RWPE1 (cell line): ENCODE measurements around the gene HMCN2.

Experiments used
- CTCF ChIA-PET: fragments of 350-600 bp; sonication (Branson Sonifier 250); formaldehyde crosslinking; extraction: SDS; loops from one replicate; lab custom pipeline; 2021; lab: Yijun Ruan, JAX
- POLR2A ChIA-PET: fragments of 400-600 bp; formaldehyde crosslinking; extraction: SDS; loops from one replicate; lab custom pipeline; 2020; ENCODE audit warnings: antibody characterized with exemption; ENCODE audit not compliant: low non-redundant PET; lab: Yijun Ruan, JAX
- DNase-seq: peaks from one replicate; pipeline ENCODE4 v3.0.0; 2012; ENCODE audit warnings: low spot score
- H3K27ac ChIP-seq: fragments of 450-650 bp; 2 replicates; pipeline ENCODE4 v1.5.1; 2017
- TF ChIP-seq, protein P1 (sequence below): fragments of 450-650 bp; conservative IDR thresholded peaks from 2 replicates; pipeline ENCODE4 v1.5.1; 2017; ENCODE audit warnings: low read depth, mild to moderate bottlenecking

HMCN2 gene

DNA sequence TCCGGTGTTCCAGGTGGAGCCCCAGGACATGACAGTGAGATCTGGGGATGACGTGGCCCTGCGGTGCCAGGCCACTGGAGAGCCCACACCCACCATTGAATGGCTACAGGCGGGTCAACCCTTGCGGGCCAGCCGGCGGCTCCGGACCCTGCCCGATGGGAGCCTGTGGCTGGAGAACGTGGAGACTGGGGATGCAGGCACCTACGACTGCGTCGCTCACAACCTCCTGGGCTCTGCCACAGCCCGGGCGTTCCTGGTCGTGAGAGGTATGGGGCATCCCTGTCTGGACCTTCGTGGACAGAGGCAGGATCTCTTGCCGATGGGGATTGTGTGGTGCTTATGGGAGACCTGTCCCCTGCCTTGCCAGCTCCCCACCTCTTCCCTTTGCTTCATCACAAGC lies 153.2 kb downstream of the HMCN2 start:
- POLR2A ChIA-PET: no interaction called here
- CTCF ChIA-PET: no interaction called here
- no peak for DNase-seq
- no peak overlapping the region for H3K27ac ChIP-seq
- TF ChIP-seq, protein P1, sequence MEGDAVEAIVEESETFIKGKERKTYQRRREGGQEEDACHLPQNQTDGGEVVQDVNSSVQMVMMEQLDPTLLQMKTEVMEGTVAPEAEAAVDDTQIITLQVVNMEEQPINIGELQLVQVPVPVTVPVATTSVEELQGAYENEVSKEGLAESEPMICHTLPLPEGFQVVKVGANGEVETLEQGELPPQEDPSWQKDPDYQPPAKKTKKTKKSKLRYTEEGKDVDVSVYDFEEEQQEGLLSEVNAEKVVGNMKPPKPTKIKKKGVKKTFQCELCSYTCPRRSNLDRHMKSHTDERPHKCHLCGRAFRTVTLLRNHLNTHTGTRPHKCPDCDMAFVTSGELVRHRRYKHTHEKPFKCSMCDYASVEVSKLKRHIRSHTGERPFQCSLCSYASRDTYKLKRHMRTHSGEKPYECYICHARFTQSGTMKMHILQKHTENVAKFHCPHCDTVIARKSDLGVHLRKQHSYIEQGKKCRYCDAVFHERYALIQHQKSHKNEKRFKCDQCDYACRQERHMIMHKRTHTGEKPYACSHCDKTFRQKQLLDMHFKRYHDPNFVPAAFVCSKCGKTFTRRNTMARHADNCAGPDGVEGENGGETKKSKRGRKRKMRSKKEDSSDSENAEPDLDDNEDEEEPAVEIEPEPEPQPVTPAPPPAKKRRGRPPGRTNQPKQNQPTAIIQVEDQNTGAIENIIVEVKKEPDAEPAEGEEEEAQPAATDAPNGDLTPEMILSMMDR: no peak

DNA sequence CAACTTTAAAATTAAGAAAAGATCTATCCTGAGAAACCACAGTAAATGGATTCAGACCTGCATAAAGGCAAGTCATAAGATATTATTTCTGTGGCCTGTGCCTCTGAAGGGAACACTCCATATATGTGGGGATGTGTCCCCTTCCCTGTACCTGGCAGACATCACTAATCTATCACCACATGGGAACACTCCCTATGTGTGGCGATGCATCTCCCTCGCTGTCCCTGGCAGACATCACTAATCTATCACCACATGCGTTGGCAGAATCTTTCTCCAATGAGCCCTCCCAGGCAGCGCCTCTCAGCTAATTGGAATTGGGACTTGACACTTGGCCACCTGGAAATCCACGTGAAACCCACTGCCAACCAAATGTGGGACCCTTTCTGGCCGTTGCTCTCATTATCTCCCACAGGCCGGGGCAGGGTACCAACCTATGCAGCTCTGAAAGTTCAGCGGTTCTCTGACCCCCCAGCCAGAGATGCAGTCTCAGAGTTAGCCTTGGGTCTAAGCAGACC lies 154.0 kb downstream of the HMCN2 start:
- CTCF ChIA-PET: interaction anchor here (0.6 to 1.0 kb wide), 3 partner anchors 18 to 191 kb away, joined by 3 read pairs; no protein-coding TSS in a partner anchor
- no peak overlapping the region for H3K27ac ChIP-seq
- TF ChIP-seq, protein P1: no peak
- POLR2A ChIA-PET: no interaction called here
- no peak for DNase-seq

DNA sequence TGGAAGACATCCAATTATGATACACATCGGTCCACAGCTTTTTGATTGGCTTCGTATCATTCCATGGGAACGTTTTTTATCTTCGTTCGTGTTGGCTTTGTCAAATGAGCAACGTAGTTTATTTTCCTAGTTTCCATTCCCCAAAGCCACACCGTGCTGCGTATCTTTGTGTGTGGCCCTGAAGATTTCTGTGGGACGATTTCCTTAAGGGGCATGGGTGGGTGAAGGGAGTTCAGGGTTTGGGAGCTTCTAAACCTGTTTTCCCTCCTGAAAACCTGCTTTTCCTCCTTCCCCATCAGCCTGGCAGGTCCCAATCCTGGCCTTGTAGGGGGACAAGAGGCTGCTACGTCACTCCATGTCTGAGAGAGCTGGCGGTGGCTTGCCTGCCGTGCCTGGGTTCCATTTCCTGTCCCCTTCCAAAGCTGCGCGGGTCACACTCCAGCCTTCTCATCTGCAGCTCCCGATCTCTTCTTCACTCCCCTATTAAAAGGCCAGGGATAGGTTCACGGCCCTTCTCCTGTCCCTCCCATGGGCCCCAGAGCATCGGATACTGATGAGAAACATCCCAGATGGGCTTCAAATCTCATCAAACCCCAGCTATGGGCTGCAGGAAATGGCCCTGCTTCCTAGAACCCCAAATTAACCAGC lies 155.7 kb downstream of the HMCN2 start:
- TF ChIP-seq, protein P1: no peak
- DNase-seq: no peak
- CTCF ChIA-PET: interaction anchor here (1.1 kb wide), 1 partner anchor 11 kb away, joined by 3 read pairs; no protein-coding TSS in a partner anchor
- H3K27ac ChIP-seq: peak overlapping the region; percentile 23; the same call in 1 of the 2 replicates
- POLR2A ChIA-PET: no interaction called here

DNA sequence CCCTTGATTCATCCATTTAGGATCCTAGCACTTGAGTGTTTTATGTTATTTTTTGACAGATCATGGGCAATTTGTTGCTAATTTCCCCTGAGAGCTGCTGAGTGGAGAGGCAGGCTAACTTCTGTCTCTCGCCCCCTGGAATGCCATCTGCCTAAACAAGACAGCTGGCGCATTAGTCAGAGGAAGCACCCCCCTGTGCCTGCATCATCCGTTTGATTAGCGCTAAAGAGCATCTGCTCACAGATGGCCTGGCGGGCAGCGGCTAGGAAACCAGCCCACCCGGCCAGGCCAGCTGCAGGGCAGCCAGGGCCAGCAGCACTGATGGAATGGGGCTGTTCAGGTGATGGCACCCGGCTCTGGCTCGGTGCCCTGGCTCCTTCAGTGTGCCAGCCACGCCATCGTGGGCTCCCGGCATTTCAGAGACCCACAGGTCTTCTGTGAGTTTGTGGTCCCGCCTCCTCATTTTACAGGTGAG lies 156.3 kb downstream of the HMCN2 start:
- peak overlapping the region; percentile 23 for H3K27ac ChIP-seq
- DNase-seq: peak; percentile 68
- TF ChIP-seq, protein P1: no peak
- POLR2A ChIA-PET: no interaction called here
- CTCF ChIA-PET: interaction anchor here (1.1 kb wide), 1 partner anchor 10 kb away, joined by 3 read pairs; no protein-coding TSS in a partner anchor

DNA sequence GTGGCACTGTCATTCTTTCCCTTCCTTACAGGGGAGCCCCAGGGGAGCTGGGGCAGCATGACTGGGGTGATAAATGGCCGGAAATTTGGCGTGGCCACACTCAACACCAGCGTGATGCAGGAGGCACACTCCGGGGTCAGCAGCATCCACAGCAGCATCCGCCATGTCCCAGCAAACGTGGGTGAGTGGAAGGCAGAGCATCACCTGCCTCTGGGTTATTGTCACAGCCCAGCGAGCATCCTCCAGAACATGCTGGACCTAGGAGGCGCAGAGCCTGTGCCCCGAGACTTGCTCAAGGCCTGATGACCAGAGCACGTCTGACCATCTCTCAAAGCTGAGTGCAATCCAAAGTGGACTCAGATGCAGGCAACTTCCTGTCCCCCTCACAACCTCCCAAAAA lies 157.0 kb downstream of the HMCN2 start:
- ChIA-PET CTCF (interaction anchor here (0.6 to 1.0 kb wide), 3 partner anchors 10 to 108 kb away, joined by 3 to 5 read pairs (median 4); no protein-coding TSS in a partner anchor), POLR2A (no interaction called here)
- no peak overlapping the region for H3K27ac ChIP-seq
- TF ChIP-seq, protein P1: no peak
- no peak for DNase-seq

DNA sequence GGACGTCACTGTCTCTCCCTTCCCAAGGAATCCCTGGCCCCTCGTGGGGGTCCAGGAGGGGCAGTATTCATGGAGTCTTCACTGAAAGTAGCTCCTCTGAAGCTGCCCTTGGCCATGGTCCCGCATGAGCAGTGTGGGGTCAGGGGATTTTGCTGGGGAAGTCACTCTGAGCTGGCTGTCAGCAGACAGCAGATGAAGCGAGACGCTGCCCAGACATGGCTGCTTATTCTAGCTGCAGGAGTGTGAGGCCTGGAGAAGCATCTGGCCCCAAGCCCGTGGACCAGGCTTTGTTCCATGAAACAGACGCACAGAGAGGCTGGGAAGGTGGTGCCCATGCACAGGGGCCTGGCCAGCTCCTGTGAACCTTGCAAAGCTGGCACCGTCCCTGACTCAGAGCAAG lies 157.7 kb downstream of the HMCN2 start:
- TF ChIP-seq, protein P1: no peak
- no peak for DNase-seq
- peak overlapping the region; percentile 22; the same call in 1 of the 2 replicates for H3K27ac ChIP-seq
- ChIA-PET CTCF (interaction anchor here (0.6 to 1.0 kb wide), 3 partner anchors 9 to 359 kb away, joined by 3 to 5 read pairs (median 4); no protein-coding TSS in a partner anchor), POLR2A (no interaction called here)
